Vagina (tissue), 2 donors: Measurements from ENCODE around the gene HAUS7. TPM values are rescaled to one million over a fixed set of nuclear protein-coding genes. Genes with fewer than 3 reads are reported as not detected.

Source experiments
- DNase-seq, 2 donors: peaks; one replicate each; pipeline ENCODE4 v3.0.0-alpha.2; 2017; ENCODE audit errors: extremely low spot score in 2 of 2
- H3K27ac ChIP-seq: fragments of 200-600 bp; sonication (generic); one replicate; pipeline ENCODE4 v1.5.1; 2019
- H3K27me3 ChIP-seq: fragments of 200-600 bp; sonication (generic); one replicate; pipeline ENCODE4 v1.5.1; 2019
- H3K36me3 ChIP-seq, 2 donors: fragments of 200-600 bp; sonication (generic); one replicate each; pipeline ENCODE4 v1.5.1; 2017 to 2019
- H3K4me1 ChIP-seq: fragments of 200-600 bp; sonication (generic); one replicate; pipeline ENCODE4 v1.5.1; 2019
- H3K4me3 ChIP-seq, 2 donors: fragments of 200-600 bp; sonication (generic); 1 replicate in 1 of 2; 2 replicates in 1 of 2; pipeline ENCODE4 v1.5.1; 2016 to 2019
- H3K9me3 ChIP-seq: fragments of 200-600 bp; sonication (generic); one replicate; pipeline ENCODE4 v1.5.1; 2019
- CTCF ChIP-seq, 3 experiments: fragments of 450-650 bp in 2 of 3; fragments of 200-600 bp in 1 of 3; sonication (generic) in 1 of 3; IDR thresholded peaks; one replicate each; pipeline ENCODE4 v1.5.1; 2017 to 2019; ENCODE audit warnings: antibody characterized with exemption in 3 of 3, mild to moderate bottlenecking in 2 of 3, moderate library complexity in 2 of 3
- POLR2A ChIP-seq, 2 donors: fragments of 450-650 bp; IDR thresholded peaks; one replicate each; pipeline ENCODE4 v1.6.1; 2017; ENCODE audit warnings: antibody characterized with exemption in 2 of 2, mild to moderate bottlenecking in 2 of 2, moderate library complexity in 2 of 2
- POLR2AphosphoS5 ChIP-seq, 2 donors: sonication (generic); formaldehyde crosslinking; IDR thresholded peaks; one replicate each; pipeline ENCODE4 v1.9.0; 2017; ENCODE audit warnings: antibody characterized with exemption in 2 of 2, mild to moderate bottlenecking in 2 of 2, low read depth in 1 of 2; ENCODE audit not compliant: insufficient read depth in 1 of 2
- intact Hi-C: fragments of 100-400 bp; cut with DNase I; formaldehyde crosslinking; loops from one replicate; pipeline ENCODE4 v1.15.1; 2023
- total RNA-seq: library from RNA; depleted of rRNA; stranded (reverse); fragments of >200 nt; gene quantifications from one replicate; pipeline ENCODE4 v1.2.3, GENCODE V29; 2016

The HAUS7 gene
- total RNA-seq, 1 donor from 2014 or later: 17.7 TPM

GRCh38 chrX:153464116-153464515 lies 6.3 kb downstream of the HAUS7 start:
- peaks cover 3% of the 10 kb centered on the region for H3K4me1 ChIP-seq
- DNase-seq: no peak
- H3K36me3 ChIP-seq: no peaks in the 10 kb centered on the region
- intact Hi-C loops: no loop called here
- no peak overlapping the region for H3K4me3 ChIP-seq
- H3K27ac ChIP-seq: no peak overlapping the region
- H3K27me3 ChIP-seq: no peaks in the 10 kb centered on the region
- no peak for TF ChIP-seq CTCF (IDR thresholded peaks at IDR 0.05)
- TF ChIP-seq POLR2A (IDR thresholded peaks at IDR 0.05): no peak
- no peak for TF ChIP-seq POLR2AphosphoS5 (IDR thresholded peaks at IDR 0.05; ENCODE audit: insufficient read depth in 1 of 2, low read depth in 1 of 2)
- H3K9me3 ChIP-seq: no peaks in the 10 kb centered on the region

GRCh38 chrX:153463556-153463955 lies 6.8 kb downstream of the HAUS7 start:
- Histone ChIP-seq H3K27ac (no peak overlapping the region), H3K4me1 (no peaks in the 10 kb centered on the region), H3K9me3 (no peaks in the 10 kb centered on the region), H3K36me3 (no peaks in the 10 kb centered on the region), H3K27me3 (no peaks in the 10 kb centered on the region), H3K4me3 (no peak overlapping the region)
- intact Hi-C loops: no loop called here
- no peak for TF ChIP-seq POLR2A (IDR thresholded peaks at IDR 0.05)
- no peak for TF ChIP-seq CTCF (IDR thresholded peaks at IDR 0.05)
- TF ChIP-seq POLR2AphosphoS5 (IDR thresholded peaks at IDR 0.05; ENCODE audit: insufficient read depth in 1 of 2, low read depth in 1 of 2): no peak
- DNase-seq: no peak

- Histone ChIP-seq H3K9me3 (no peaks in the 10 kb centered on the region), H3K27me3 (no peaks in the 10 kb centered on the region), H3K4me1 (no peaks in the 10 kb centered on the region), H3K27ac (no peak overlapping the region), H3K36me3 (no peaks in the 10 kb centered on the region), H3K4me3 (no peak overlapping the region)
- no peak for DNase-seq
- intact Hi-C loops: no loop called here
- TF ChIP-seq POLR2AphosphoS5 (IDR thresholded peaks at IDR 0.05; ENCODE audit: insufficient read depth in 1 of 2, low read depth in 1 of 2) (no peak), POLR2A (IDR thresholded peaks at IDR 0.05) (no peak), CTCF (IDR thresholded peaks at IDR 0.05) (no peak)
Observed at GRCh38 chrX:153463031-153463430, 7.3 kb downstream of the HAUS7 start.

GRCh38 chrX:153462291-153462690 lies 8.1 kb downstream of the HAUS7 start:
- no peak for DNase-seq
- intact Hi-C loops: no loop called here
- Histone ChIP-seq H3K27me3 (no peaks in the 10 kb centered on the region), H3K4me1 (no peaks in the 10 kb centered on the region), H3K36me3 (no peaks in the 10 kb centered on the region), H3K4me3 (no peak overlapping the region), H3K27ac (no peak overlapping the region), H3K9me3 (no peaks in the 10 kb centered on the region)
- no peak for TF ChIP-seq POLR2A (IDR thresholded peaks at IDR 0.05)
- TF ChIP-seq POLR2AphosphoS5 (IDR thresholded peaks at IDR 0.05; ENCODE audit: insufficient read depth in 1 of 2, low read depth in 1 of 2): no peak
- TF ChIP-seq CTCF (IDR thresholded peaks at IDR 0.05): no peak

- no peaks in the 10 kb centered on the region for H3K4me1 ChIP-seq
- no peaks in the 10 kb centered on the region for H3K27me3 ChIP-seq
- no peak for DNase-seq
- no peaks in the 10 kb centered on the region for H3K36me3 ChIP-seq
- H3K27ac ChIP-seq: no peak overlapping the region
- no peaks in the 10 kb centered on the region for H3K9me3 ChIP-seq
- intact Hi-C loops: no loop called here
- no peak for TF ChIP-seq POLR2A (IDR thresholded peaks at IDR 0.05)
- TF ChIP-seq CTCF (IDR thresholded peaks at IDR 0.05): peak in 1 of 3 experiments; percentile 34
- no peak for TF ChIP-seq POLR2AphosphoS5 (IDR thresholded peaks at IDR 0.05; ENCODE audit: insufficient read depth in 1 of 2, low read depth in 1 of 2)
- H3K4me3 ChIP-seq: no peak overlapping the region
Observed at GRCh38 chrX:153460826-153461225, 9.6 kb downstream of the HAUS7 start.
